K562 (cell line): ENCODE results near the gene IKBKE. TPM values are rescaled to one million over a fixed set of nuclear protein-coding genes. Genes with fewer than 3 reads are reported as not detected.

Source experiments
- ATAC-seq: fragments of 200-7000 bp; cut with Tn5 transposase; 3 replicates; pipeline ENCODE4 v1.9.1; 2020; ENCODE audit warnings: moderate library complexity
- BruUV-seq: library from RNA; stranded (reverse); fragments of 400-500 nt; replicated peaks from 2 replicates; lab custom pipeline; 2021; lab: Mats Ljungman, UMichigan
- CTCF ChIA-PET: fragments of 300-600 bp; formaldehyde crosslinking; extraction: SDS; loops from one replicate; lab custom pipeline; 2021; ENCODE audit warnings: low intra/inter-chr PET ratio; lab: Yijun Ruan, JAX
- POLR2A ChIA-PET: fragments of 300-600, 350-650 bp; sonication (Branson Sonifier 250); formaldehyde crosslinking; extraction: SDS; loops from one replicate; lab custom pipeline; 2021; ENCODE audit warnings: antibody characterized with exemption, inconsistent platforms; lab: Yijun Ruan, JAX
- DNase-seq, 4 experiments: peaks; one replicate each; pipeline versions ENCODE4 v3.0.0 to v3.0.0-alpha.2; 2011 to 2018; ENCODE audit warnings: low spot score in 3 of 4, mixed read lengths in 3 of 4; ENCODE audit errors: extremely low read depth in 1 of 4
- FAIRE-seq: peaks from 2 replicates; lab custom pipeline; 2011; peaks lifted over from hg19 to GRCh38; lab: Jason Lieb, UNC
- H2AFZ ChIP-seq: 2 replicates; pipeline ENCODE4 v1.6.0; 2011; ENCODE audit warnings: low read depth, low read length, control low read depth, inconsistent platforms
- H3K27ac ChIP-seq: fragments of 200-600 bp; 3 replicates; pipeline ENCODE4 v1.8.0; 2011; ENCODE audit warnings: low read depth, mild to moderate bottlenecking, control low read depth, inconsistent platforms, low read length, moderate library complexity, mixed read lengths; ENCODE audit errors: extremely low read depth
- H3K27me3 ChIP-seq, 2 experiments: fragments of 300-600 bp in 1 of 2; 2 replicates in 1 of 2; 3 replicates in 1 of 2; pipeline versions ENCODE4 v1.6.0 to v1.8.0; 2011; ENCODE audit warnings: inconsistent platforms in 2 of 2, low read length in 2 of 2, mild to moderate bottlenecking in 1 of 2, mixed read lengths in 1 of 2, moderate library complexity in 1 of 2; ENCODE audit not compliant: control insufficient read depth in 2 of 2, insufficient read depth in 2 of 2
- H3K36me3 ChIP-seq: fragments of 300-600 bp; 3 replicates; pipeline ENCODE4 v1.8.0; 2011; ENCODE audit warnings: mild to moderate bottlenecking, low read length, inconsistent platforms; ENCODE audit not compliant: control insufficient read depth, insufficient read depth
- H3K4me1 ChIP-seq, 2 experiments: fragments of 200-600 bp in 1 of 2; replicated peaks in 1 of 2; 2 replicates in 1 of 2; 3 replicates in 1 of 2; pipeline versions ENCODE4 v1.5.1 to v1.8.0; 2011; ENCODE audit warnings: inconsistent platforms in 2 of 2, low read length in 2 of 2, mild to moderate bottlenecking in 1 of 2, mixed read lengths in 1 of 2, moderate library complexity in 1 of 2; ENCODE audit not compliant: control insufficient read depth in 2 of 2, insufficient read depth in 2 of 2
- H3K4me2 ChIP-seq: 2 replicates; pipeline ENCODE4 v1.6.1; 2011; ENCODE audit warnings: low read length, control low read depth, inconsistent platforms, mixed read lengths; ENCODE audit not compliant: insufficient read depth
- H3K4me3 ChIP-seq: fragments of 200-600 bp; sonication (generic), shearing (Covaris generic); 2 replicates; pipeline ENCODE4 v1.5.1; 2016; ENCODE audit warnings: control low read depth, inconsistent platforms
- H3K79me2 ChIP-seq: fragments of 200-600 bp; 3 replicates; pipeline ENCODE4 v1.8.0; 2011; ENCODE audit warnings: low read length, inconsistent platforms; ENCODE audit not compliant: control insufficient read depth, insufficient read depth
- H3K9ac ChIP-seq, 2 experiments: 2 replicates each; pipeline versions ENCODE4 v1.6.0 to v1.6.1; 2011; ENCODE audit warnings: low read depth in 2 of 2, low read length in 2 of 2, control low read depth in 1 of 2, inconsistent platforms in 1 of 2, mild to moderate bottlenecking in 1 of 2, mixed read lengths in 1 of 2; ENCODE audit not compliant: insufficient read depth in 1 of 2
- H3K9me1 ChIP-seq: one replicate; pipeline ENCODE4 v1.6.0; 2011; ENCODE audit warnings: inconsistent platforms, mild to moderate bottlenecking, low read length, moderate library complexity; ENCODE audit not compliant: control insufficient read depth, insufficient read depth
- H3K9me3 ChIP-seq: replicated peaks from 2 replicates; pipeline ENCODE4 v1.5.1; 2011; ENCODE audit warnings: low read depth, low read length, inconsistent platforms; ENCODE audit not compliant: control insufficient read depth, insufficient read depth
- H4K20me1 ChIP-seq: replicated peaks from 2 replicates; pipeline ENCODE4 v1.6.1; 2011; ENCODE audit warnings: low read length, inconsistent platforms, mixed read lengths; ENCODE audit not compliant: control insufficient read depth, insufficient read depth
- ARID1B ChIP-seq: fragments of 450-650 bp; IDR thresholded peaks from 2 replicates; pipeline ENCODE4 v1.6.1; 2016; ENCODE audit warnings: antibody characterized with exemption, mild to moderate bottlenecking, inconsistent platforms
- ARID4B ChIP-seq: sonication (generic); formaldehyde crosslinking; IDR thresholded peaks from 2 replicates; pipeline ENCODE4 v1.8.0; 2022; ENCODE audit warnings: mild to moderate bottlenecking, missing genetic modification reagents
- CREB3L1 ChIP-seq: fragments of 450-650 bp; IDR thresholded peaks from 2 replicates; pipeline ENCODE4 v1.6.1; 2014; ENCODE audit warnings: low read depth, mild to moderate bottlenecking, moderate library complexity, borderline replicate concordance
- ELF1 ChIP-seq: fragments of 200-800 bp; sonication (Bioruptor generic); IDR thresholded peaks from 2 replicates; pipeline ENCODE4 v1.6.1; 2016; ENCODE audit warnings: missing genetic modification characterization, missing compliant biosample characterization
- NR2F6 ChIP-seq: fragments of 450-650 bp; formaldehyde crosslinking; IDR thresholded peaks from 2 replicates; pipeline ENCODE4 v1.4.0; 2020; ENCODE audit warnings: mild to moderate bottlenecking
- SMAD3 ChIP-seq: fragments of 450-650 bp; formaldehyde crosslinking; conservative IDR thresholded peaks from 2 replicates; pipeline ENCODE4 v1.4.0; 2020; ENCODE audit warnings: mild to moderate bottlenecking
- SREBF2 ChIP-seq: sonication (generic); formaldehyde crosslinking; IDR thresholded peaks from 2 replicates; pipeline ENCODE4 v1.4.0; 2020; ENCODE audit warnings: mild to moderate bottlenecking, missing genetic modification reagents
- TCFL5 ChIP-seq: fragments of 250-450 bp; sonication (Bioruptor Pico); conservative IDR thresholded peaks from 2 replicates; pipeline ENCODE4 v1.6.1; 2021; ENCODE audit warnings: mild to moderate bottlenecking, moderate library complexity, matching md5 sums
- ZFP36 ChIP-seq: fragments of 150-350 bp; IDR thresholded peaks from 2 replicates; pipeline ENCODE4 v1.6.1; 2018; ENCODE audit warnings: low read length, low read depth; ENCODE audit not compliant: partially characterized antibody
- ZNF124 ChIP-seq: sonication (generic); formaldehyde crosslinking; IDR thresholded peaks from 2 replicates; pipeline ENCODE4 v1.8.1; 2022; ENCODE audit warnings: missing genetic modification reagents
- ZNF143 ChIP-seq: sonication (generic); formaldehyde crosslinking; IDR thresholded peaks from 2 replicates; pipeline ENCODE4 v1.9.0; 2022; ENCODE audit warnings: mild to moderate bottlenecking, missing genetic modification reagents
- ZNF232 ChIP-seq: sonication (generic); formaldehyde crosslinking; IDR thresholded peaks from 2 replicates; pipeline ENCODE4 v1.8.0; 2022; ENCODE audit warnings: mild to moderate bottlenecking, missing genetic modification reagents
- WGBS: fragments of 100-300 bp; shearing (Covaris generic); methylation state at CpG from one replicate; pipeline ENCODE4 v1.1.6; 2016; ENCODE audit warnings: low coverage, mixed read lengths; ENCODE audit not compliant: insufficient coverage; ENCODE audit errors: missing lambda C conversion rate; 5-methylcytosine and 5-hydroxymethylcytosine counted together
- in situ Hi-C: fragments of 300-500 bp; cut with MboI; formaldehyde crosslinking; loops from 4 replicates; pipeline ENCODE4 v1.15.0; 2018; ENCODE audit warnings: inconsistent platforms, mixed read lengths
- intact Hi-C: fragments of 100-400 bp; cut with micrococcal nuclease; formaldehyde crosslinking; loops from 2 replicates; pipeline ENCODE4 v1.14.2; 2022
- polyA plus RNA-seq, 8 experiments: library from polyadenylated mRNA; depleted of rRNA in 4 of 8; stranded (reverse) in 5 of 8; unstranded in 3 of 8; fragments of >200 nt; fragmentation: Nextera tagmentation in 2 of 8; fragmentation: Illumina TruSeq in 1 of 8; extraction: Ambion mirVana in 2 of 8; extraction: Trizol in 1 of 8; gene quantifications; 2 replicates each; pipeline versions ENCODE4 v1.2.1 to v1.2.3, GENCODE V29; 2011 to 2014; ENCODE audit warnings: inconsistent platforms in 1 of 8, missing spikeins in 1 of 8
- total RNA-seq, 7 experiments: library from RNA; depleted of rRNA in 6 of 7; stranded (reverse); fragments of >200 nt in 6 of 7; fragmentation: Illumina TruSeq in 2 of 7; extraction: Trizol in 2 of 7; gene quantifications; 2 replicates each; pipeline versions ENCODE4 v1.2.1 to v1.2.3, GENCODE V29; 2011 to 2021; ENCODE audit warnings: low replicate concordance in 1 of 7

Gene IKBKE
- total and polyA plus RNA-seq, 9 of the 15 experiments (the other 6 are each of a cell fraction or from before 2014, with no cell fraction given): 2.3 to 9.0 (median 4.8) TPM

GRCh38 chr1:206505702-206506355 lies 35.6 kb downstream of the IKBKE start:
- Histone ChIP-seq H3K27ac (no peak overlapping the region), H3K4me2 (no peak overlapping the region), H3K9me1 (no peaks in the 10 kb centered on the region), H2AFZ (0 out of 2 replicates have a peak overlapping the region, but pooled peaks have one; percentile 3), H3K36me3 (no peaks in the 10 kb centered on the region), H3K4me1 (peaks cover 33 to 50% of the 10 kb centered on the region in 2 experiments), H3K79me2 (no peaks in the 10 kb centered on the region), H3K9me3 (no peaks in the 10 kb centered on the region), H3K9ac (no peak overlapping the region), H3K4me3 (no peak overlapping the region), H3K27me3 (peaks cover 16 to 24% of the 10 kb centered on the region in 2 experiments; a peak in 4 of 5 replicates), H4K20me1 (peaks cover 4% of the 10 kb centered on the region; the same call in 1 of the 2 replicates)
- WGBS: 15% methylated on average over 10 of the region's 10 CpGs
- BruUV-seq: no TSS peak
- POLR2A ChIA-PET: interaction anchor here (0.5 to 1.6 kb wide), 3 partner anchors 9 to 718 kb away, joined by 3 to 6 read pairs (median 4); no protein-coding TSS in a partner anchor
- in situ Hi-C loops (no loop called here), intact Hi-C loops (loop anchor here (1.0 to 2.0 kb wide), 2 partner anchors 29 to 77 kb away; no protein-coding TSS in a partner anchor)
- peak; percentile 6 for FAIRE-seq
- peak in 2 of 4 experiments; percentile 45 to 60 for DNase-seq
- CTCF ChIA-PET: interaction anchor here (0.5 to 1.4 kb wide), 2 partner anchors 78 to 107 kb away, joined by 3 to 7 read pairs; partner anchors contain the start of gene EIF2D
- 0 out of 3 replicates have a peak, but pooled peaks have one; percentile 17 for ATAC-seq
- TF ChIP-seq ARID4B (CRISPR knock-in tag) (no peak), SMAD3 (CRISPR knock-in tag) (no peak), ZNF143 (CRISPR knock-in tag) (no peak), NR2F6 (CRISPR knock-in tag) (no peak), ZNF124 (CRISPR knock-in tag) (no peak), ZFP36 (no peak), TCFL5 (no peak), ARID1B (no peak), CREB3L1 (no peak), ELF1 (no peak), SREBF2 (CRISPR knock-in tag) (no peak), ZNF232 (no peak)
